CD4-positive, alpha-beta T cell treated with Interleukin-21 for 1 hour (primary cell): Measurements from ENCODE around the gene SHISA5.
A peak's percentile ranks its signal among the peaks of the same experiment; 100 is the strongest.
"Not testable (repeated sequence)": the region's sequence is repeated elsewhere in the genome, so short reads cannot be mapped to it uniquely, and the experiment has no call there.

Experiments
- DNase-seq: peaks from one replicate; pipeline ENCODE4 v3.0.0-alpha.2; 2020

Gene SHISA5

DNA sequence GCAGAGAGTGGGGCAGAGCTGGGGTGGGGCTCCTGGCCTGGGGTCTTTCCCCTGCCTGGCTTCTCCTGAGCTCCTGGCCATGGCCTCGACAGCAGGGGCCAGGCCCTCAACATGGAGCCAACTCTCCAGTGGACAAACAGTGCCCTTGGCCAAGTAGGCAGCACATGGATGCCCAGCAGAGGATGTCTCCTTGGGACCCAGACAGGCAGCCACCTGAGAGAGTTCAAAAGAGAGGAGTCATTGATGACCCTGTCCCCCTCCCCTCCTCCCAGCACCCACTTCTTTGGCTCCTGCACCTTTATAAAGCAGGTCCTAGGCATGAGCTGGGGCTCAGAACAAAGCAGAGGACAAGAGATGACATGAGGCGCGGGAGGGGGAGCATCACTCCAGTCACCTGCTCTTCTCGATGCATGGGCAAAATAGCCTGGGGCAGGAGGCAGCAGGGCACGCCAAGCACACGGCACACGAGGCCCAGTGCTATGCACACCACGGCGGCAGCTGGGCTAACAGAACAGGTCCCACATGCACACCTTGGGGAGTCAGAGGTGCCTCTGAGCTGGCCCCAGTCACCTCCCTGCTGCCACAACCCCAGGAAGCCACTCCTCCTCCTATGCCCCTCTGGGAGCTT is 27.4 kb downstream of the SHISA5 start:
- DNase-seq, result no peak

DNA sequence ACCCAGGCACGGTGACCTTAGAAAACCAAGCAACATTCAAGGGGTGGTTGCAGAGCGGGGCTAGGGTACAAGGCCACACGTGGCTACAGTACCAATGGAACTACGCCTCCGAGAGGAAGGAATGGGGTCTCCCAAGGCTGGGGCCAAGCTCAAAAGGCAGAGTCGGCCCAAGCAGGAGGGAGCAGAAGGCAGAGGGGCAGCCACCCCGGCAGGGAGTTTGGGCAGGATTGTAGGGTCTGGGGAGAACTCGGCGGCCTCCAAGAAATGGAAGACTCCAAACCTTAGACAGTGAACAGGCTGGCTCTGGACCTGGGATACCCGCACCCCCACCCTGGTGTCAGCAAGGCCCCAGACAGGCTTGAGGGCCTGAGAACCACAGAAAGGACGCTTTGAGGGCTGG is 28.8 kb downstream of the SHISA5 start:
- DNase-seq, result no peak

DNA sequence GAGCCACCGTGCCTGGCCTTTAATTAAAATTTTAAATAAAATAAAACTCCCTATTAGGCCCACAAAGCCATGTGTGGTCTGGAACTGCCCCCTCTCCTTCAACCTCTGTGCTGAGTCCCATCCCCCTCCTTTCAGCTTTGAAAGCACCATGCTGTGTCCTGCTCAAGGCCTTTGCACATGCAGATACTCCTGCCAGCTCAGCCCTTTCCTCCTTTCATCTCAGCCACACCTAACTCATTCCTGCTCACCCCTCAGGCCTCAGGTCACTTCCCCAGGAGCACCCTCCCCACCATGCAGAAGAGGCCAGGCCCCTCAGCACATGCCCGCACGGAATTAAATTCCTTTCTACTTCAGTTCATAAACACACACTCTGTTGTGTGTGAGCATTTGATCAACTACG is 29.4 kb downstream of the SHISA5 start:
- DNase-seq, result no peak

DNA sequence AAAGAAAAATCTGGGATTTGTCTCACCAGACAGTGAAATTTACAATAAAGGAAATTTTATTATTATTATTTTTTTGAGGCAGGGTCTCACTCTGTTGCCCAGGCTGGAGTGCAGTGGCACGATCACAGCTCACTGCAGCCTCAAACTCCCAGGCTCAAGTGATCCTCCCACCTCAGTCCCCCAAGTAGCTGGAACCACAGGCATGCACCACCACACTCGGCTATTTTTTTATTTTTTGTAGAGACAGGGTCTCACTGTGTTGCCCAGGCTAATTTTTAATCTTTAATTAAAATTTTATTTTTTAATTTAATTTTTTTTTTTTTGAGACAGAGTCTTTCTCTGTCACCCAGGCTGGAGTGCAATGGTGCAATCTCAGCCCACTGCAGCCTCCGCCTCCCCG is 29.9 kb downstream of the SHISA5 start:
- not testable (repeated sequence) for DNase-seq

DNA sequence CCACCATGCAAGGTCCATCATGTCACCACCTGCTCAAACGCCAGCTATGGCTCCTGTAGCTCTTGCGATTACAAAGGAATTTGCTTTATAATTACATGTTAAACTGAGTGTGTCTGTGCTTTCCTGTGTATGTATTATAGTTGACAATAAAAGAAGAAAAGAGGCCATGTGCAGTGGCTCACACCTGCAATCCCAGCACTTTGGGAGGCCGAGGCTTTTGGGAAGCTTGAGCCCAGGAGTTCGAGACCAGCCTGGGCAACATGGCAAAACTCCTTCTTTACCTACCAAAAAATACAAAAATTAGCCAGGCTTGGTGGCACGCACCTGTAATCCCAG is 30.4 kb downstream of the SHISA5 start:
- no peak for DNase-seq

DNA sequence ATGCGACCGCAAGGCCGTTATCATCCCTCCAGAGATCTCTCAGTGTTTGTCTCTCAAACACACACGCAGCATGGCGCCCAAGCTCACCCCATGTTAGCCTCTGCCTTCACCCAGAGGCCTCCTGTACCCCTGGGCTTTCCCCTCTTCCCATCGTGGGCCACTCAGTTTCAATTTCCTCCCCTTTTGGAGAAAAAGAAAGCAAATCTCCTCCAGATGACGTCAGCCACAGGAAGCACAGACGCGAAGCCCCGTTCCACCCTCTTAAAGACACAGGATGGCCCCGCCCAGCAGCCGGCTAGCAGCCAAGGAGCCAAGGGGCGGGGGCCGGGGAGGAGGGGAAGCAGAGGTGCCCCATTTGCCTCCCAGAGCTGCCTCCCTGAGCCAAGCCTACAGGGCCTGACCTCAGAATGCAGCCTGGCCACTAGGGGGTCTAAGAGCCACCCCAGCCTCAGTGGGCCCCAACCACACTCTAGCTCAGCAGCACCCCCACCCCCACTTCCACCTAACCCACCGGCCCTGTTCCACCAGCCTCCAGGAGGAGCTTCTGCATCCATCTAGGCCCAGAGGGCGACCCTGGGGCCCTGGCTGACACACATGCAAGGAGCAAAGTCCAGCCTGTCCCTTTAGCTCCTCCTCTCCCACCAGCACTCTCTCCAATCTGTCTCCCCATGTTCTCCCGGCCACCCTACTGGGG is 30.9 kb downstream of the SHISA5 start:
- DNase-seq, result peak; percentile 97

DNA sequence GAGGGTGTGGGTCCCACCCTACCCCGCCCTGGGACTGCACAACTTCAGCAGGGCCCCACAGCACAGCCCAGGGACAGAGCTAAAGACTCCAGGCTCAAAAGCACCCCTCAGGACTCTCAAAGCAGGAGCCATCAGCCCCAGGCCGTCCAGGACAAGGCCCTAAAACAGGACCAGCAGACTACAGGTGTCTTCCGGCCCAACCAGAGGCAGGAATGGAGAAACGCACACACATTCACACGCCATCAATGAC is 31.4 kb downstream of the SHISA5 start:
- no peak for DNase-seq

DNA sequence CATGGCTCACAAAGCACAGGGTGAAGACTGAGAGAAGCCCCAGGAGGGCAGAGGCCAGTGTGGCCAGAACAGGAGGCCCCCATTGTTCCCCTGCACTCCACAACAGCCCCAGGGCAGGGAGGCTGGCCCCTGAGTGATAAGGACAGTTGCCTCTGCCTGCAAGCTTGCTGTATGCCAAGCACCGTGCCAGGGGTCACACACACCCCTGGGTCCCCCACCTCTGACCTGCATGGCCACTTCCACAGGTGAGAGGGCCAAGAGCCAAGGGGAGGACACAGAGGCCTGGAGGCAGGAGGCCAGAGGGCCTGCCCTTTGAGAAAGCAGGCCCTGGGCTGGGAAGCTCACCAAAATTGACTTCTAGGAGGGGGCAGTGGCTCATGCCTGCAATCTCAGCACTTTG is 33.7 kb downstream of the SHISA5 start:
- DNase-seq, result no peak

DNA sequence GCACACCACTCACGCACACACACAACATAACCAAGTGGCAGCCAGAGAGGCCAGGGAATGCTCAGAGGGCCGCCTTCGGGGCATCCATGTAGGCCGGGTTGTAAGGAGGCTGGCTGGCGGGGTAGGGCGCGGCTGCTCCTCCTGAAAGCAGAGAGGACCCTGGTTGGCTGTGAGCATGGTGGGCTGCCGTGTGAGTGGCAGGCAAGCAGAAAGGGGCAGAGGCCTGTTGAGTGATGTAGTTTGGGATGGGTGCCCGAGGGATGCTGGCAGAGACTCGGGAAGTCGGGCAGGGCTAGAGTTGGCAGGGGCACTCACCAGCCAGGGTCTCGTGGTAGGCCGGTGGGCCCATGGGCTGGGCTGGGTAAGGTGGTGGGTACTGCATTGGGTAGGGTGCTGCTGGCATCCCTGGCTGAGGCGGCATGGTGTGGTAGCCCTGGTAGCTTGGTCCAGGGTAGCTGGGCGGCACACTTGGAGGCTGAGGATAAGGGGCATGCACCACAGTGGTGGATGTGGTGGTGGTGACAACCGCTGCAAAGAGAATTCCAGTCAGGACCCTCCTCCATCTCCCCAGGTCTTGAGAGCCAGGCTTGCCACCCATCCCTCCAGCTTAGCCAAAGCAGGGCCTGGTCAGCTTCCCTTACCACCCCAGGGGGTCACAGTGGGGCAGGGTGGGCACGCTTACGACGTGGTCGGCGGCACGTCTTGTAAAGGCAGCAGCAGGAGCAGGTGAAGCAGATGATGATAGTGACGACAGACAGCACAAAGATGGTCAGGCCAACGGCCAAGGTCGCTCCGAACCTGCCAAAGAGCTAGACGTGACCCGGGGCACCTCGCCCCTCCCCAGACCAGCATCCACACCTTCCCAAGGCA is 34.7 kb downstream of the SHISA5 start:
- no peak for DNase-seq

DNA sequence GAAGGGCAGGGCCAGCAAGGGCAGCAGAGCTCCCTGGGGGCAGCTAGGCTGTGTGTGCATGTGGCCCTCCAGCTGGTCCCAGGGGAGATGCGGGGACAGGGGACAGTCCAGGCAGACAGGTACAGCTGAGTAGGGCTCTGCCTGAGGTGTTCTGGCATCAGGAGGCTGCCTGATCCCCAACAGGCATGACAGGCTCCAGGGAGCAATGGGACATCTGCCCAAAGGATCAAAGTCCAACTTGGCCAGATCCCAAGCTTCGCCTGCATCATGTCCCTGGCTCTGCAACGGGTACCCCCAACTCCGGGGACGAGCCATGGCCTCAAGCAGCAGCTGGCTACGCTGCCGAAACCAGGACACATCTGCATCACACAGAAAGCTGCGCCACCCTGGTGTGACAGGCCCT is 35.6 kb downstream of the SHISA5 start:
- DNase-seq, result no peak

DNA sequence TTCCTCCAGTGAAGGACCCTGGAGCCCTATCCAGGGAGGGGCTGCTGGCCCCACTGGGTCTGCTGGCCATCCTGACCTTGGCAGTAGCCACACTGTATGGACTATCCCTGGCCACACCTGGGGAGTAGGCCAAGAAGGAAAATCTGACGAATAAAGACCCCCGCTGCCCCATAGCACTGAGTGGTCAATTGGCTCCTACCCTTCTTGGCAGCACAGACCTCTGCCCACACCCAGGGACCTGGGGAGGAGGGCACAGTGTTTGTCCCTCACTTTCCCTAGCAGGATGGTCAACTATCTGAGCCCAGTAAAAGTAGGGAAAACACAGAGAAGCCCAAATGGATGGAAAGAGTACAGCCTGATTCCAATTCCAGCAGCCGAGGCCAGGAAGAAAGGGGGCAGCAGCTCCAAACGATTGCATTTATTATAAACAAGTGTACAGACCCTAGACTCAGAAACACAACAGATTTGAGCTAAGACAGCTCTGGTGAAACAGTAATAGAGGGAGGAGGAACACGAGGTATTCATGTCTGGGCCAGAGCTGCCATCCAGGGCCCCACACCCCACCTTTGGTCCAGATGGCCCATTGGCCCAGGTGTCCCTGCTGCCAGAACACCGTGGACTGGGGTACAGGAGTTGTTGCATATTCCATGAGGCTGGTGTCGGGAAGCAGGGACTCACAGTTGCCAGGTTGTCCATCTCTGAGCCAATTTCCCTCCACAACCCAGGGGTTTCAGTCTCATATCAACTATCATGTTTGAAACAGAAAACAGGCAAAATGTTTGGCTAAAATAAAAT is 36.3 kb downstream of the SHISA5 start:
- no peak for DNase-seq

DNA sequence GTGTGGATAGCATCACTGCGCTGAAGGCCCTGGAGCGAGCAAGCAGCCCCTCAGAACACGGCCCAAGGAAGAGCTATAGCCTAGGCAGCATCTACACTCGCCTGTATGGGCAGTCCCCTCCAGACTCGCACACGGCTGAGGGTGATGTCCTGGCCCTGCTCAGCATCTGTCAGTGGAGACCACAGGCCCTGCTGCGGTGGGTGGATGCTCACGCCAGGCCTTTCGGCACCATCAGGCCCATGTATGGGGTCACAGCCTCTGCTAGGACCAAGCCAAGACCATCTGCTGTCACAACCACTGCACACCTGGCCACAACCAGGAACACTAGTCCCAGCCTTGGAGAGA is 36.9 kb downstream of the SHISA5 start:
- DNase-seq, result no peak

DNA sequence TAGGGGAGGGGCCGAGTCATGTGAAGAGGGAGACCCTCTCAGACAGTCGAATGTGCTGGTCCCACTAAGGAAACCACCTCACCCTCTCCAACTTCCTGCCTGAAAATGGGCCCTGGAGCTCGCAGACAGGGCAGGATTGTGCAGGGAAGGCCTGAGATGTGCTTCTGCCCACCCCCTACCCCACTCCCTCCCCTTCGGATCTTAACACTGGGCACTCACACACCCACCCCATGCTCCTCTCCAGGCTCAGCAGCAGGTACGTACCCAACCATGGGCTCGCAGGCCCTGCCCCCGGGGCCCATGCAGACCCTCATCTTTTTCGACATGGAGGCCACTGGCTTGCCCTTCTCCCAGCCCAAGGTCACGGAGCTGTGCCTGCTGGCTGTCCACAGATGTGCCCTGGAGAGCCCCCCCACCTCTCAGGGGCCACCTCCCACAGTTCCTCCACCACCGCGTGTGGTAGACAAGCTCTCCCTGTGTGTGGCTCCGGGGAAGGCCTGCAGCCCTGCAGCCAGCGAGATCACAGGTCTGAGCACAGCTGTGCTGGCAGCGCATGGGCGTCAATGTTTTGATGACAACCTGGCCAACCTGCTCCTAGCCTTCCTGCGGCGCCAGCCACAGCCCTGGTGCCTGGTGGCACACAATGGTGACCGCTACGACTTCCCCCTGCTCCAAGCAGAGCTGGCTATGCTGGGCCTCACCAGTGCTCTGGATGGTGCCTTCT is 37.4 kb downstream of the SHISA5 start:
- DNase-seq, result peak; percentile 43

DNA sequence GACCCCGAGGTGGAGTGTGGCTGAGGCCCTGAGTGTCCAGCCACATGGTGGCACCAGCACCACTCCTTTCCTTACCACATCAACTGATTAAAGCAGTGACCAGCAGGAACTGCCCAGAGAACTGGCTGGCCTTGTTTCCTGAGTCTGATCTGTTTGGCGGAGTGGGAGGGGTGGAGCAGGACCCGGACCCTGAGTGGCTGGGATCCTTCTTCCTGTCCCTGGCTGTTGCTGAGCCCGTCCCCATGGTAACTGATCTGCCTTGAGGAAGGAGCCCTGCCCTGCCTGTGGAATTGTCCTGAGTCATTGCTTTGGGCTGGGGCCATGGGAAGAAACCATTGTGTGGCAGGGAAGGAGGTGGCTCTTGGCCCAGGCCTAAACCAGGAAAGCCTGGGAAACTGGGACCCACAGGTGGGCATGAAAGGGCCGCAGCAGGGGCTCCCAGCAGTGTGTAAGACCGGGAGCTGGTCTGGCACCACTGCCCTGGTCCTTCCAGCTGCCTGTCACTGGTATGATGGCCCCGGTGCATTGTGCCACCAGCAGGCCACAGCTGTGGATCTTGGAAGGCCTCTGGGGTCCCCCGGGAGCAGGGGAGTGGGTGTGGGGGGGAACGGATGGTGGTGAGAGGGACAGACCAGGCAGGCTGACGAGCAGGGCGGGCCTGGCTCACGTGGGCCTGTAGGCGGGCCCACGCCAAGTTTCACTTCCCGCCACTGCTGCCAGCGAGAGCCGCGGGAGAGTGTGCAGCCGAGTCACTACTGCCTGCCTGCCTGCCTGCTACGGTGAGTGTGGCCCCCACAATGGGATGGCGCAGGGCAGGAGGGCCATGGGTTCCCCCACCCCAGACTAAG is 38.2 kb downstream of the SHISA5 start:
- DNase-seq, result peak; percentile 82

DNA sequence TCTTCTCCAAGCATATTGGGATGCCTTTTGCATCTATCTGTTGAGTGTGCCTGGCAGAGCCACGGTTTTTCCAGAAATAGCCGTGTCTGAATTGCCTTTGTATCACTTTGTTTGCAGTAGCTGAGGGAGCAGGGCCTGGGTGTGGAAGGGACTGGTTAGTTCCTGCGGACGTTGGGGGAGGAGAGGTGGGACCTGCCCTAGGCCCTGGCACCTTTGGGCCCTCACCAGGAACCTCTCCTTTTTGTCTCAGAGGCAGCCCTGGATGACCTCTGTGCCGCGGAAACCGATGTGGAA is 38.8 kb downstream of the SHISA5 start:
- DNase-seq, result no peak

DNA sequence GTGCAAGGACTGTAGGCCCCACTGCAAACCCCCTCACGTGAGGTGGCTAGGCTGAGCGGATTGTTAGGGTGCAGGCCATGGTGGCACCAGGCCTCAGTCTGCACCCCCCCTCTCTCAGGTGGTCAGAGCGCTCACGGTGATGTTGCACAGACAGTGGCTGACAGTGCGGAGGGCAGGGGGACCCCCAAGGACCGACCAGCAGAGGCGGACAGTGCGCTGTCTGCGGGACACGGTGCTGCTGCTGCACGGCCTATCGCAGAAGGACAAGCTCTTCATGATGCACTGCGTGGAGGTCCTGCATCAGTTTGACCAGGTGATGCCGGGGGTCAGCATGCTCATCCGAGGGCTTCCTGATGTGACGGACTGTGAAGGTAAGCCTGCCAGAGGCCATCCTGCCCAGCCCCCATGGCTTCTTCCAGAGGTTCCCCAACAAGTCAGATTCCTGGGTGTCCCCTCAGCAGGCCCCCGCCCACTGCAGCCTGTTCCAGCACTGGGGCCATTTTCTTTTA is 39.2 kb downstream of the SHISA5 start:
- no peak for DNase-seq

DNA sequence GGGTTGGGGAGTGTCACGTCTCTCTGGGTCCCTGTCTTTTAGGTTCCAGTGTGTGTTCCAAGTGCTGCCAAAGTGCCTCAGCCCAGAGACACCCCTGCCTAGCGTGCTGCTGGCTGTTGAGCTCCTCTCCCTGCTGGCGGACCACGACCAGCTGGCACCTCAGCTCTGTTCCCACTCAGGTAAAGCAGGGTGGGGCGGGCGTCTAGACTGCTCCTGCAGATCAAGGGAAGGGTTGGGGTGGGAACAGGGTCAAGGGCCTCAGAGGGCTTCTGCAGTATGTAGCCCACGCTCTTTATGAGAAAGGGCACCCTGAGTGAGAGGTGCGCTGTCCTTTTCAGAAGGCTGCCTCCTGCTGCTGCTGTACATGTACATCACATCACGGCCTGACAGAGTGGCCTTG is 40.3 kb downstream of the SHISA5 start:
- no peak for DNase-seq

DNA sequence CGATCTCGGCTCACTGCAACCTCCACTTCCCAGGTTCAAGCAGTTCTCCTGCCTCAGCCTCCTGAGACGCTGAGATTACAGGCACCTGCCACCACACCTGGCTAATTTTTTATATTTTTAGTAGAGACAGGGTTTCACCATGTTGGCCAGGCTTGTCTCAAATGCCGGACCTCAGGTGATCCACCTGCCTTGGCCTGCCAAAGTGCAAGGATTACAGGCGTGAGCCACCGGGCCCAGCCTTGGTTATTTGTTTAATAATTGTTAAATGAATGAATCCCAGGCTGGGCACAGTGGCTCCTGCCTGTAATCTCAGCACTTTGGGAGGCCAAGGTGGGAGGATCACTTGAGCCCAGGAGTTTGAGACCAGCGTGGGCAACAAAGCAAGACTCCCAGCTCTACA is 42.2 kb downstream of the SHISA5 start:
- DNase-seq, result not testable (repeated sequence)

DNA sequence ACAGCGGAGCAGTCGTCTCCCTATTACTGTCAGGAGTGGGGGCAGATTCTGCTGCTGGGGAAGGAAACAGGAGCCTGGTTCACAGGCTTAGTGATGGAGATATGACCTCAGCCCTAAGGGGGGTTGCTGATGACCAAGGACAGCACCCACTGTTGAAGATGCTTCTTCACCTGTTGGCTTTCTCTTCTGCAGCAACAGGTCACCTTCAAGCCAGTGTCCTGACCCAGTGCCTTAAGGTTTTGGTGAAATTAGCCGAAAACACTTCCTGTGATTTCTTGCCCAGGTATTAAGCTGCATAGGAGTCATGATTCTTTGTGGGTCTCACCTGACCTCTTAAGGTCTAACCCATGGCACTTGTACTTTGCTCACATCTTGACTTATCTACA is 43.5 kb downstream of the SHISA5 start:
- no peak for DNase-seq

DNA sequence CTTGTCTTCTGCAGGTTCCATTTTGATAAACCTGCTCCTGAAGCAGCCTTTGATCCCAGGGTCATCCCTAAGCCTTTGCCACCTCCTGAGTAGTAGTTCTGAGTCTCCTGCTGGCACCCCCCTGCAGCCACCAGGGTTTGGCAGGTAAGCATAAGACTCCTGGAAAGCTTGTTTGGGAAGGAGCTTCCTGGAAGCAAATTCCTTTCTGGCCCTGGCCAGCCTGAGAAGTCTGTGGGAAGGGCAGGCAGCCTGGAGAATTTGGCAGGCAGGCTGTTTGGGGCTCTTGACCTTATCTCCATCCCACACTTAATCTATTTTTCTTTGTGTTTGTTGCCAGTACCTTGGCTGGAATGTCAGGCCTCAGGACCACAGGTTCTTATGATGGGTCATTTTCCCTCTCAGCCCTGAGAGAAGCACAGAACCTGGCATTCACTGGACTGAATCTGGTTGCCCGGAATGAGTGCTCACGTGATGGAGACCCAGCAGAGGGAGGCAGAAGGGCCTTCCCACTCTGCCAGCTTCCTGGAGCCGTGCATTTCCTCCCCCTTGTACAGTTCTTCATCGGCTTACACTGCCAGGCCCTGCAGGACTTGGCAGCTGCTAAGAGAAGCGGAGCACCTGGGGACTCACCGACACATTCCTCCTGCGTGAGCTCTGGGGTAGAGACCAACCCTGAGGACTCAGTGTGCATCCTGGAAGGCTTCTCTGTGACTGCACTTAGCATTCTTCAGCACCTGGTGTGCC is 44.0 kb downstream of the SHISA5 start:
- no peak for DNase-seq

DNA sequence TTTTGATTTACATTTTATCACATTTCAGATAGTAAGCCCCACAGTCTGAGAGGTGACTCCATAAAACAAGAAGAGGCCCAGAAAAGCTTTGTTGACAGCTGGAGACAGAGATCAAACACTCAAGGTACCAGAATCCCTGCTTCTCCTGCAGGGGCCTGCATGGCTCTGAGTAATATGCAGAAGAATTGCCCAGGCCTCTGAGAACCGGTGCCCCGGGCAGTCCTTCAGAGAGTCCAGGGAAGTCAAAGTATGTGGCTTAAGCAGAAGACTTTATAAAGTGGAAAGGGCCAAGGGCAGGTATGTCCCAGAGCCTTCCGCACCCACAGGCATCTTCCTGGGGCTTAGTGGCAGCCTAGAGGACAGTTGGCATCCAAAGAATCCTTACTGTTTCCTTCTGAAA is 44.6 kb downstream of the SHISA5 start:
- no peak for DNase-seq
